Stimulated activated CD8-positive, alpha-beta memory T cell treated with anti-CD3 and anti-CD28 coated beads, Interleukin-4, amount 100 ng/mL, for 4 hours (primary cell): ENCODE measurements around the gene HOXD4.

Source experiments
- DNase-seq, 2 donors: peaks; one replicate each; pipeline ENCODE4 v3.0.0-alpha.2; 2020; ENCODE audit warnings: low read depth in 2 of 2, low spot score in 1 of 2

HOXD4 gene

DNA sequence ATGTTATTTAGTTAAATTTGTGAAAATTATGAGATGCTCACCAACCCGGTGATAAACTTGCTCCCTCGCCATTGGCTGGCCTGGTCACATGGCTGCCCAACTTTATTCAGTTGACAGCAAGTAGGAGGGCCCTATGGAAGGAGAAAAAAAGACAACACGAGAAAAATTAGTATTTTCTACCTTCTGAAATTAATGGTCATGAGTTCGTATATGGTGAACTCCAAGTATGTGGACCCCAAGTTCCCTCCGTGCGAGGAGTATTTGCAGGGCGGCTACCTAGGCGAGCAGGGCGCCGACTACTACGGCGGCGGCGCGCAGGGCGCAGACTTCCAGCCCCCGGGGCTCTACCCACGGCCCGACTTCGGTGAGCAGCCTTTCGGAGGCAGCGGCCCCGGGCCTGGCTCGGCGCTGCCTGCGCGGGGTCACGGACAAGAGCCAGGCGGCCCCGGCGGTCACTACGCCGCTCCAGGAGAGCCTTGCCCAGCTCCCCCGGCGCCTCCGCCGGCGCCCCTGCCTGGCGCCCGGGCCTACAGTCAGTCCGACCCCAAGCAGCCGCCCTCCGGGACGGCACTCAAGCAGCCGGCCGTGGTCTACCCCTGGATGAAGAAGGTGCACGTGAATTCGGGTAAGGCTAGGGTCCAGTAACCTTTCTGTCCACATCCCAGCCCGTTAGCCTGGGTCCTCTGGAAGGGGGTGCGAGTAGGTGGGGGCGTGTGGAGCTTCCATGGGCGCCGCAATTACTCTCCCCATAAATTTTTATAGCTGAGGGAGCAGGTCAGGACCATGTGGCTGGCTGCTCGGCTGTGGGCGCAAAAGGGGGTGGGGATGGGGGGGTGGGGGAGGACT lies at the start of gene HOXD4:
TSS of gene HOXD4 (plus strand) at position 109 of the 846 bp plus-strand sequence. CDS start at position 193, 84 bp downstream.
- no peak for DNase-seq

GRCh38 chr2:176101842-176102241 lies 49.5 kb upstream of the HOXD4 start:
- DNase-seq = no peak

DNA sequence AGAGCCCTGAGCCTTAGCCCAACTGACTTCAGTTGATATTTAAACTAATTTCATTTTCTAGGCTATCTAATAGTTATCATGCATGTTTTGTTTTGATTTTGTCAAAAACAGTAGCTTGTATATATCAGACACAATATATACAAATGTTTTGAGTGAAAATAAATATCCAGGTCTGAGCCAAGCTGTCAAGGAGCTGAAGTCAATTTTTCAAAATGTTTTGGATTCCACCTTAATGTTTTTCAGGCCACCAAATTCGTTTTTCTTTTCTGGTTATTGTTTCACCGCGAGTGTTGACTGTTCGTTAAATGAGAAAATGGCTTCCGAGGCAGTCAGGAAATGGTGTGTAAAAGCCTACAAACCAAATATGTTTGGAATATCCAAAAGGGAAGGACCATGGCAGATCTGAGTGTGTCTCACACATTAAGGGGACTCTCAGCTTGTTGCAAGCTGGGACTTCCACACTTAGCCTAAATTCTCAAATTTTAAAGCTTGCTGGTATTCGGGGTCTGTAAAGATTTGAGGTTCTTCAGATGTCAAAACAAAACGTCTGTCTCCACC lies 49.0 kb upstream of the HOXD4 start:
- no peak for DNase-seq

DNA sequence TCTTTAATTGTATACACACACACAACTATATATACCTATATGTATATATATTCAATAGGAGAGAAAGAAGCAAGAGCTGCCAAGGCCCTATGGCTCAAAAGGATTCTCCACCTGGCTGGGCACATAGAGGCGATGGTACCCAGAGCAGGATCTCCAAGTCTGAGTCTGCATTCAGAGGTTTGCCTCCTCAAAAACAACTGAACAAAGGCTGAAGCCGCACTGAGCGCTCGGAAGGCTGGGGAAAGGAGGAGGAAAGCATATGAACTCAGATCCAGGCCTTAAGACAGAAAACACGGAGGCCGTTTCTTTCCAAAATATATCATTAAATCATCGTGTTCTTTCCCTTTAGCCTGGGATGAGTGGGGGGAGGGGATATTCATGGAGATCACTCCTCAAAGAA lies 48.2 kb upstream of the HOXD4 start:
- DNase-seq = no peak

DNA sequence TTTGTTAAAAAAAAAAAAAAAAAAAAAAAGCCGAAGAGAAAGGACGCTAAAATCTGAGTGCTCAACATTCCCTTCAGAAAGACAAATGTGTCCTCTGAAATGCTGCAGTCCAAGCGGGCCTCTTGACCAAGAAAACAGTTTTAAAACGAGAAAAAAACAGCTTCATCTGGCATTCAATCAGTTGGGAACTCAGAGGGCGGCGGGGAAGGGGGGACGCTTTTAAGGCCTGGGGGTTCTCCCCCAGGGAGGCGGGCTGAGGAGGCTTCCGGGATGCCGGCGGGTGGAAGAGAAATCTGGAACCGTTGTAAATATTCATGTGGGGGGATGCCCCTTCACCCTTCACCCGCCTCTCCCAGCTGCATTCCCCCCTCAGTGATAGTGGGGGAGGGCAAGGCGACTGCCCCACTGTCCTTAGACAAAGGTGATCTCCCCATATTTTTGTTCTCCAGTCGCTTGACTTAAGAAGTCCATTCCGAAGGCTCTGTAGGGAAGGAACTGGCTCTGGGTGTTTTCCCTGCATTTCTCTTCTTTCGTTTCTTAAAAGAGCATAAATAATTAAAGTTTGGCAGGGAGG lies 47.5 kb upstream of the HOXD4 start:
- no peak for DNase-seq

GRCh38 chr2:176104316-176105077 lies 46.9 kb upstream of the HOXD4 start:
- DNase-seq = no peak

- DNase-seq = no peak
Measured at GRCh38 chr2:176105078-176105729, 46.1 kb upstream of the HOXD4 start.

DNA sequence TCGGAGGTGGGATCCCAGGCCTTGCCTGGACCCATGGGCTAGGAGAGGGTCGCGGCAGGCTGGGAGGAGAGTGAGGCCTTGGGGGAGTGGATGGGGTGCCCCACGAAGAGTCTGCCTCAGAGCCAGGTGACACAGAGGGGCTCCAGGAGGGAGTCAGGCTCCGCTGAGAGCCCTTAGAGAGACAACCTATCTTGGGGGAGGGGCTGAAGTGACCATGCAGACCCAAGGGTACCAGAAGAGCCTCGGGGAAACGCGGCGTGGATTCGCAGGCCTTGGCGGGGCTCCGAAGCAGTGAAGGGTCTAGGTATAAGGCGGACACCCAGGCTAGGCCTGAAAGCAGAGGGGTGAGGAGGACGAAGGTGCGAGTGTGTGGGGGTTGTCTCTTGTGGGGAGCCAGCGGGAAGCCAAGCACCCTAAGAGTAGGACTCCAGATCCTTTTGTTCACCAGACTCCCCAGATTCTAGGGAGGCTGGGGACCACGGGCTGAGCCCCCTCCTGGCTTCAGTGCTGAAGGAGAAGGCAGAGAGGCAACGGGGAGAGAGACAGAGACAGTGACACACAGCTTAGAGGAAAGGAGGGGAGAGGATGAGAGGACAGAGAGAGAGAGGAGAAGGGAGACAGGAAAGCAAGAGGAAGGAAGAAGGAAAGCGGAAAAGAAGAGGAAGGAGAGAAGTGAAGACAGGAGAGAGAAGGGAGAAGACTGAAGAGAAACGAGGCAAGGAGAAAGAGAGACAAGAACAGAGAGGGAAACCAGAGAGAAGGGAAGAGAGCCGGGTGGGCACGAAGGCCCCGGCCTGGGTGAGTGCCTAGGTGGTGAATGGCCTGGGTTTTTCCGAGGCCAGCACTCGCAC lies 45.4 kb upstream of the HOXD4 start:
- DNase-seq = no peak

DNA sequence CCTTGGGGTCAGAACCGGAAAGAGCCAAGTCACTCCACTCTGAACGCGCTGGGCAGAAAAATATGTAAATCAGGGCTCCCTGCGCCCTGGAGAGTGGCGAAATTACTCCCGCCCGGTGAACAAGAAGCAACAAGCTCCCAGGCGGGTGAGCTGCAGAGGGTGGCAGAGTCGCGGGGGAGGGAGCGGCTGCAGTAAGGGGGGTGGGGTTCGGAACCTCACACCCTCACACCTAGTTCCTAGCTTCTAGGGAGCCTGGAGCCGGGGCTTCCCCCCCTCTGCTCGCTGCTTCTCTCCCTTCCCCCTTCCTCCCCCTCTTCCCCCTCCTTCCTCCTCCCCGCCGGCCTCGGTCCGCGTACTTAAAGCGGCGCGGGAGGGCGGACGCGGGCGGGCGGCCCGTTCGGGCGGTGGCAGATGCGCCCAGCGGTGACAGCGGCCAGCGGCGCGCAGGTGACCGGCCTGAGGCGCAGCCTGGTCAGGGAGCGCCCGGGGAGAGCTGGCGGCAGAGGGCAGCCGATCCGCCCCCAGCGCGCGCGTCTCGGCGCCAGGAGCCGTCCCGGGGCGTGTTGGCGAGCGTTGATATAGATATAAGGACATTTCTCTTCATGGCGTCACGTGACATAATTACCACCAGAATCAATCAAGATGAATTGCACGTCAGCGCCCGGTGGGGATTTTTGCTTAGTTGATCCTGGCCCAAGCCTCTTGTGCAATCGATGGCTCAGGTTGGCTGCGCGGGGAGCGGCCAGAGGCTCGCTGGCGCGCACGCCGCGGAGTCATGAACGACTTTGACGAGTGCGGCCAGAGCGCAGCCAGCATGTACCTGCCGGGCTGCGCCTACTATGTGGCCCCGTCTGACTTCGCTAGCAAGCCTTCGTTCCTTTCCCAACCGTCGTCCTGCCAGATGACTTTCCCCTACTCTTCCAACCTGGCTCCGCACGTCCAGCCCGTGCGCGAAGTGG lies 44.5 kb upstream of the HOXD4 start, which contains the start of gene HOXD11:
TSS of gene HOXD11 (plus strand) at position 700 of the 959 bp plus-strand sequence. CDS start at position 776, 76 bp downstream.
- no peak for DNase-seq

DNA sequence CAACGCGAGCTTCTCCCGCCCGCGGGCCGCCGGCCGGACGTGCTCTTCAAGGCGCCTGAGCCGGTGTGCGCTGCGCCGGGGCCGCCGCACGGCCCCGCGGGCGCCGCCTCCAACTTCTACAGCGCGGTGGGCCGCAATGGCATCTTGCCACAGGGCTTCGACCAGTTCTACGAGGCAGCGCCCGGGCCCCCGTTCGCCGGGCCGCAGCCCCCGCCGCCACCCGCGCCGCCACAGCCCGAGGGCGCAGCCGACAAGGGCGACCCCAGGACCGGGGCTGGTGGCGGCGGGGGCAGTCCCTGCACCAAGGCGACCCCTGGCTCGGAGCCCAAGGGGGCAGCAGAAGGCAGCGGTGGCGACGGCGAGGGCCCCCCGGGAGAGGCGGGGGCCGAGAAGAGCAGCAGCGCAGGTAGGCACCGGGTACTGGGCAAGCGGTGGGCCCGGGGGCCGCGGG lies 43.6 kb upstream of the HOXD4 start:
- DNase-seq = no peak

- no peak for DNase-seq
Measured at GRCh38 chr2:176109192-176109901, 42.0 kb upstream of the HOXD4 start.

GRCh38 chr2:176109946-176110345 lies 41.4 kb upstream of the HOXD4 start:
- no peak for DNase-seq

GRCh38 chr2:176110415-176111308 lies 40.7 kb upstream of the HOXD4 start:
- DNase-seq = no peak

DNA sequence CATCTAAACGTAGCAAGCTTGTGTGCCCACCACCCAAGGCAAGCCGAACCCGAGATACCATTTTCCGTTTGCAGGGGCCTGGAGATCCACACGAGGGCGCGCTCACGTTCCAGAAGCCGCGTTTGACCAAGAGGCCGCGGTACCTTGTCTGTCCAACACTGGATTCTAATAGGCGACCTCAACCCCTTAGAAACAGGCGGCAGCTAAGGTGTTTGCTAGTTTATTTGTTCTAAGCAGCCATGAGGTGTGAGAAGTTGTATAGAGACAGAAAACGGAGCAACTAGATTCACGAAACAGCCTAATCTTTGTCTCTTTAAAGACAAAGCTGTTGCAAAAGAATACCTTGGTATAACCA lies 40.1 kb upstream of the HOXD4 start:
- no peak for DNase-seq

GRCh38 chr2:176111846-176112374 lies 39.4 kb upstream of the HOXD4 start:
- DNase-seq = no peak

DNA sequence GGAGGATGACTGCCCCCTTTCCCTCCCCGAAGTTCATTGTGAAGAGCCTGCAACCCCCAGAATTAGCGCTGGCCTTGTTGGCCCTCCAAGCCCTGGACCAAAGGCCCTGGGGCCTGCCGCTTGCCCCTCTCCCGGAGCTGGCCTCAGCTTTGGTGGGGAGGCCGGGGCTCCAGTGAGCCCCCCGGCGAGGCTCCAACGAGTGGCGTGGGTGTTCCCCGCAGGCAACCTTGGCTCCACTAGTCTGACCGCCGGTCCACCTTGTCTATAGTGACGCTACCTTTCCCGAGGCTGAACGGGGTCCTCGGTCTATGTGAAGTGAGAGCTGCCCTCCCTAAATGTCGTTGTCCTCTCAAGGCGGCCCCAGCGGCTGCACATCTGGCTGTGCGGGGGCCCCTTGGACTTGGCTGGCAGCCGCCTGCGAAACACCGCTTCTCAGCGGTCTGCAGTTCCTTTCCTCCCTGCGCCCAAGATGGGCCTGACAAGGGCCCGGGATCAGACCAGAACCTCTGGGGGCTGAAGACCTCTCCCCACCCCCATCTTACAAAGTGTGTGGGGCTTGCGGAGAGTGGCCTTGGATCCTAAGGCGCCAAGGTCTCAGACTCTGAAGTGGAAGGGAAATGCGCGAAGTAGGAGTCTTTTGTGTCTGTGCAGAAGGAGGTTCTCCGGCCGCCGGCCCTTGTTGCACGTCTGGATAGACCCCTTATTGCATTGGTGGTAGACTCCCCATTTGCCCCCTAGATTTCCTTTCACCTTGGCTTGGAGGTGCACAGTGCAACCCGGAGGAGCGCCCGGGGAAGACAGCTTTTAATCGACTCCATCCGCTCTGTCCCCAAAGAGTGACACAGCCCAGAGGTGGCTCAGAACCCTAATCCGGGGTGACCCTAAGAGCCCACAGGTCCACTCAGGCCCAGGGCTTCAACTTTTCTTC lies 38.7 kb upstream of the HOXD4 start:
- DNase-seq = no peak
